Activated T-cell treated with anti-CD3 and anti-CD28 coated beads, Interleukin-2, amount 50 U/mL, for 24 hours (primary cell): ENCODE results near the gene OXCT1.
A peak's percentile ranks its signal among the peaks of the same experiment; 100 is the strongest.
"Not testable (repeated sequence)": the region's sequence is repeated elsewhere in the genome, so short reads cannot be mapped to it uniquely, and the experiment has no call there.

Source experiments
- DNase-seq: peaks from one replicate; pipeline ENCODE4 v3.0.0-alpha.2; 2020
- H3K27ac Mint-ChIP-seq: 2 replicates; pipeline ENCODE4 v1.8.0; 2020; ENCODE audit warnings: mild to moderate bottlenecking, mixed read lengths
- H3K27me3 Mint-ChIP-seq: 2 replicates; pipeline ENCODE4 v1.8.0; 2020; ENCODE audit warnings: mixed read lengths
- H3K36me3 Mint-ChIP-seq: 2 replicates; pipeline ENCODE4 v1.8.0; 2020; ENCODE audit warnings: low read depth, mixed read lengths
- H3K4me1 Mint-ChIP-seq: 2 replicates; pipeline ENCODE4 v1.8.0; 2020; ENCODE audit warnings: low read depth, mixed read lengths
- H3K4me3 Mint-ChIP-seq: 2 replicates; pipeline ENCODE4 v1.8.0; 2020; ENCODE audit warnings: mild to moderate bottlenecking, moderate library complexity, mixed read lengths
- H3K9me3 Mint-ChIP-seq: 2 replicates; pipeline ENCODE4 v1.8.0; 2020; ENCODE audit warnings: mixed read lengths

OXCT1 gene

DNA sequence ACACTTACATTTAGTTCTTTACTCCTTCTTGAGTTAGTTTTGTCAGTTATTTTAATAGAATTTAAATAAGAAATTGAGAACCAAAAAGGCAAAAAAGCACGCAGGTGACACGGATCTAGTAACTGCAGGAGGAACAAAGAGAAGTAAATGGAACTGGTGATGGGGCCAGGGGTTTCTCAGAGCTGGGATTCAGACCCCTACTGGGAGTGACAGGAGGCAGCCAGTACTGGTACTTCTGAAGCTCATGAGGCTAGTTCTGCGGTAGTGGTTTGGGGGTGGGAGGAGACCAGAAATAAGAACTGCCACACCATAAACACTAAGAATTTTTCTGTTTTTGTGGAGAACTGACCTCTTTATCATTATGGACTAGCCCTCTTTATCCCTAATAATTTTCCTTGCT is 48.2 kb downstream of the OXCT1 start:
- DNase-seq = no peak
- Mint-ChIP-seq H3K27me3 (no peaks in the 10 kb centered on the region), H3K36me3 (peaks cover 95% of the 10 kb centered on the region), H3K9me3 (no peaks in the 10 kb centered on the region), H3K4me1 (peaks cover 31% of the 10 kb centered on the region), H3K4me3 (no peak overlapping the region), H3K27ac (no peak overlapping the region)

DNA sequence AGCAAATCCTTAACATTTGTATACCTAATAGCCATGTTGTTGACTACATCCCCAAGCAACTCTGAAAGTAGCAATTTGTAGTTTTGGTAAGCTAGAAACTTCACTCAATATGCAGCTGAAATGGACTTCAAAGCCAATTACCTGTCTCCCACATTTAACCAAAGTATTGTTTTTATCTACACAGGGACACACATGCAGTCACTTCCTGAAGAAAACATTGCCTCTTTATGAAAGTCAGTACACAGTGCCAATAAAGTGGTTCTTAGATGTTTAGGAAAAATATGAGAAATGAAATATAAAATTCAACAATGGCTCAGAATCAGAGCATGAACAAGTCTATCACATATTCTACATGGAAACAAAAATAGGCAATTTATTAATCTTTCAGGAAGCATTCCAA is 49.2 kb downstream of the OXCT1 start:
- no peak for DNase-seq
- peaks cover 95% of the 10 kb centered on the region for H3K36me3 Mint-ChIP-seq
- H3K4me3 Mint-ChIP-seq = no peak overlapping the region
- peaks cover 35% of the 10 kb centered on the region for H3K4me1 Mint-ChIP-seq
- H3K27me3 Mint-ChIP-seq = no peaks in the 10 kb centered on the region
- no peaks in the 10 kb centered on the region for H3K9me3 Mint-ChIP-seq
- H3K27ac Mint-ChIP-seq = no peak overlapping the region

DNA sequence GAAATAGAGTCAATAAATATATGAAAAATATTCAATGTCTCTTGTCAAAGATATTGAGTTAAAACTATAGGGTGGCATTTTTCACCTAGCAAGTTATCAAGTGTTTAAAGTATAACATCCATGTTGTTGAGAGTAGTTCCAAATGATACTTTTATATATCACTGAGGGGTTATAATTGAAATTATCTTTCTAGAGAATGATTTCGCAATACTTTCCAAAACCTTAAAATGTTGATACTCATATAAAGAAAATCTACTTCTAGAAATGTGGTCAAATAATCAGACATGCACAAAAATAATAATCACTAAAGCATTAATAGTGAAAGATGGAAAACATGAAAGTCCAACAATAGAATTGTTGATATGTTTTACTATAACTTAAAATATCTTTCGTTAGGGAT is 50.1 kb downstream of the OXCT1 start:
- DNase-seq = no peak
- Mint-ChIP-seq H3K9me3 (no peaks in the 10 kb centered on the region), H3K36me3 (peaks cover 95% of the 10 kb centered on the region), H3K27me3 (no peaks in the 10 kb centered on the region), H3K4me1 (peaks cover 35% of the 10 kb centered on the region), H3K27ac (no peak overlapping the region), H3K4me3 (no peak overlapping the region)

DNA sequence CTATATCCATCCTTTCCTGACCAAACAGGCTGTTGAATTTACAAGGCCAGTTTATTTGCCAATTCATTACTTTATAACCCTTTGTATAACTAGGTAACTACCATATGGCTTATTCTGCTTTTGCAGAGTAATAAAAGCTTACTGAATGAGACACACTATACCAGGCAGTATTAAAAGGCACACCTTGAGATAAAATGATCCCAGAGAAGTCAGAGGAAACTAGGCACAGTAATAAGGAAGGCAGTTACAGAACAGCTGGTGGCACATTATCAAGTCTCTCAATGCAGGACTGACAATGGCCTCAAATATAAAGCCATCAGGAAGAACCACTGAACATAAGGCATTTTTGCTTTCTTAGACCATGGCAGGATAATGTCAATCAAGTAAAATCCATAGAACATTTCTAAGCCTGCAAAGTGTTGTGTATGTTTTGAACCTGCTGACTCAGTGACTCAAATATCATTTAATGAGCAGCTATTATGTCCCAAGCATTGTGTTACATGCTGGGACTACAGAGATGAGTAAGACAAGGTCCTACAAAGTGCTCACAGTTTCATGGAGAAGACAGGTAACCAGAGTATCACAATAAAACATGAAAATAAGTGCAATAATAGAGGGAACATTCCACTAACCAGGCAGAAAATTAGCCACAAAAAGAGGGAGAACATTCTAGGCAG is 52.5 kb downstream of the OXCT1 start:
- Mint-ChIP-seq H3K9me3 (peaks cover 2% of the 10 kb centered on the region), H3K27me3 (no peaks in the 10 kb centered on the region)

DNA sequence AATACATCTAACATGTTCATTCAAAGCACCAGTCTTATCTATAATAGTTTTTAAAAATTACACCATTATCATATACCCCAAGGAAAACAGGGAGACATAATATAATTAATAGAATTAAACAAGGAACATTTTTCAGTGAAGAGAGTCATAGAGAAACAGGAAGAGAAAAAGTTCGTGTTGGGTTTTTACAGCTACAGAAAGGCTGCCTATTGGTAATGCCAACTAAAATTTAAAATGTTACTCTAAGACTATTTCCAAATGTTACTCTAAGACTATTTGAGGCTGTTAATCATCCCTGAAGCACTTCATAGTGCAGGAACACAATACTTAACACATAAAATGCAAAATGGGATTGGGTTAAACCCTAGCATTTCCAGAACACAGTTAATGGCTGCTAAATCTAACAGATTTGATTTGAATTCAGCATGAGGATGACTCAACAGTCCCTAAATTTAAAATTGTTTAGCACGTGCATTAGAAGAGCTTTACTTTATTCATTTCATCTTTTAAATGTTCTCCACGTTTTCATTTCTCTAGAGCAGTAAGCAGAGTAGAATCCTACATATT is 54.5 kb downstream of the OXCT1 start:
- Mint-ChIP-seq H3K4me1 (peaks cover 48% of the 10 kb centered on the region), H3K4me3 (no peak overlapping the region), H3K27ac (no peak overlapping the region), H3K9me3 (peaks cover 2% of the 10 kb centered on the region), H3K36me3 (peaks cover 86% of the 10 kb centered on the region), H3K27me3 (no peaks in the 10 kb centered on the region)
- no peak for DNase-seq

More for the DNA sequence above, 52.5 kb downstream of the OXCT1 start:
- no peak for DNase-seq
- H3K4me1 Mint-ChIP-seq = peaks cover 42% of the 10 kb centered on the region
- H3K36me3 Mint-ChIP-seq = peaks cover 86% of the 10 kb centered on the region
- no peak overlapping the region for H3K27ac Mint-ChIP-seq
- H3K4me3 Mint-ChIP-seq = no peak overlapping the region

DNA sequence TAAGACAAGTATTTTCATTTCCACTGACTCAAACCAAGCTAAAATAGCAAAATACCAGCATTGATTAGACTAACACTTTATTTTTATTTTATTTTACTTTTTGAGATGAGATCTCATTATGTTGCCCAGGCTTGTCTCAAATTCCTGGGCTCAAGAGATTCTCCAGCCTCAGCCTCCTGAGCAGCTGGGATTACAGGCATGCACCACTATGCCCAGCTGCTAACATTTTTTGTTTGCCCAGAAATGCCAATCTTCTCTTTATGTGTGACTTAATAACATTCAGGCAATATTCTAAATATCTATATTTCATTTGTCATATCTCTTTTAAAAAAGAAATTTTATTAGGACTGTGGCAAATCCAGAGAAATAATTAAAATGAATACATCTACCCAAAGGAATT is 55.0 kb downstream of the OXCT1 start:
- DNase-seq = no peak
- Mint-ChIP-seq H3K36me3 (peaks cover 88% of the 10 kb centered on the region), H3K9me3 (peaks cover 2% of the 10 kb centered on the region), H3K4me1 (peaks cover 51% of the 10 kb centered on the region), H3K27ac (no peak overlapping the region), H3K27me3 (no peaks in the 10 kb centered on the region), H3K4me3 (no peak overlapping the region)

DNA sequence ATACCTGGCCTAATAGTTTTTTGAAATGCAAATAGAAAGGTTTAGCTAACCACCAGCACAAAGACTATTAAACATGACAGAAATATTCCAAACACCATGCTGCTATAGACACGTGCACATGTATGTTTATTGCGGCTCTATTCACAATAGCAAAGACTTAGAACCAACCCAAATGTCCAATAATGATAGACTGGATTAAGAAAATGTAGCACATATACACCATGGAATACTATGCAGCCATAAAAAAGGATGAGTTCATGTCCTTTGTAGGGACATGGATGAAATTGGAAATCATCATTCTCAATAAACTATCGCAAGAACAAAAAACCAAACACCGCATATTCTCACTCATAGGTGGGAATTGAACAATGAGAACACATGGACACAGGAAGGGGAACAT is 55.9 kb downstream of the OXCT1 start:
- not testable (repeated sequence) for H3K27me3 Mint-ChIP-seq, H3K27ac Mint-ChIP-seq, H3K4me3 Mint-ChIP-seq, DNase-seq, H3K9me3 Mint-ChIP-seq
- Mint-ChIP-seq H3K36me3 (peaks cover 89% of the 10 kb centered on the region), H3K4me1 (peaks cover 57% of the 10 kb centered on the region)

GRCh38 chr5:41812156-41812555 is 58.1 kb downstream of the OXCT1 start:
- Mint-ChIP-seq H3K36me3 (peaks cover 87% of the 10 kb centered on the region), H3K4me3 (no peak overlapping the region), H3K9me3 (peaks cover 2% of the 10 kb centered on the region), H3K4me1 (peaks cover 46% of the 10 kb centered on the region), H3K27me3 (no peaks in the 10 kb centered on the region), H3K27ac (no peak overlapping the region)
- no peak for DNase-seq

DNA sequence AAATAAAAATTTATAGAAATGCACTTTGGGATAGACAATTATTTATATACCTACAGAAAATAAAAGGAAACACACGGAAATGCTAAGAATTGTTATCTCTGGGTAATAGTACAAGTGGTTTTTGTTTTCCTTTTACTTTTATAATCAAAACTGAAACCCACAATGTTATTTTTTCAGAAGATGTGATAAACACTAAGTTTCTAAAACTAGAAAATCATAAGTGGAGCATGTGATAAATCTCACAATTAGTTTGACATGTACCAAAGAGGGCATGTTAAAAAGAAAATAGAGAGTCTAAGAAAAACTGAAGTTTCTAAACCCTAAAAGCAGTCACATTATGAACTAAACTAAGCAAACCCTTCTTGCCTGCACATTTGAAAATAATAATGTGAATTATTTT is 61.1 kb downstream of the OXCT1 start:
- Mint-ChIP-seq H3K27ac (peak overlapping the region; percentile 30), H3K4me1 (peaks cover 40% of the 10 kb centered on the region), H3K36me3 (peaks cover 93% of the 10 kb centered on the region), H3K27me3 (no peaks in the 10 kb centered on the region), H3K4me3 (no peak overlapping the region), H3K9me3 (no peaks in the 10 kb centered on the region)
- DNase-seq = no peak

DNA sequence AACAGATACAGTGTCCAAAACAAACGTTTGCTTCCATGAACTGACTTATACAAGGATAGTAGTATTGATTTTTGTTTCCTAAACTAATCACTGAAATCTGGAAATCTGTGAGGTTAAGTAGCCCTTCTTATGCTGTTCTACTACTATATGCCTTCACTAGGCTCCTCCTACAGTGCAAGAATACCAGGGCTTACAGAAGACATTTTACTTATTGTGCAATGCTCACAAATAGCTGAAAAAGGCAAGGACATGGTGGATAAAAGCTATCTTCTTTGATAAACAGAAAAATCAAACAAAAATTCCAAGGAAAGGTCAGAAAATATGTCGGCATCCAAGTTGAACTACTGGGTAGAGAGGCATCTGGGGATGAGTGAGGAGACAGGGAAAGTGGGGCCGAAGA is 61.9 kb downstream of the OXCT1 start:
- peaks cover 95% of the 10 kb centered on the region for H3K36me3 Mint-ChIP-seq
- no peak overlapping the region for H3K27ac Mint-ChIP-seq
- H3K4me3 Mint-ChIP-seq = no peak overlapping the region
- peaks cover 37% of the 10 kb centered on the region for H3K4me1 Mint-ChIP-seq
- no peak for DNase-seq
- H3K27me3 Mint-ChIP-seq = no peaks in the 10 kb centered on the region
- no peaks in the 10 kb centered on the region for H3K9me3 Mint-ChIP-seq

GRCh38 chr5:41797662-41798061 is 72.6 kb downstream of the OXCT1 start:
- peak overlapping the region; percentile 45 for H3K27ac Mint-ChIP-seq
- peaks cover 16% of the 10 kb centered on the region for H3K4me1 Mint-ChIP-seq
- H3K27me3 Mint-ChIP-seq = no peaks in the 10 kb centered on the region
- H3K36me3 Mint-ChIP-seq = peaks cover 88% of the 10 kb centered on the region
- H3K9me3 Mint-ChIP-seq = no peaks in the 10 kb centered on the region
- DNase-seq = no peak
- no peak overlapping the region for H3K4me3 Mint-ChIP-seq

DNA sequence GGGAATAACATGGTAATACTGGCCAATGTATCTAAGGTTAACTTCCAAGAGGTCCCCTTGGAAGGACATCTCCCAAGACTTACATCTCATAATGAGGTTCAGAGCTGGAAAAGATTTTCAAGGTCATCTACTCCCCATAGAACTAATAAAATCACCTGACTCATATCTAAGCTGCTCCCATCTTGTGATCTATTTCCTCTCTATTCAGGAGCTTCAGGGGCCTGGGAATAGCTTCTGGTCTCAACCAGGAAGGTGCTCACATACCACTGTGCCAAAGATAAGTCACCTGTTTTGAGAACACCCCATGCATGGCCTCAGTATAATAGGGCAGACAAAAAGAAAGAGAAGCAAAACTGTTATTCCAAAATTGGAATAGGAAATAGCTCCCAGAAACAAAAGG is 74.2 kb downstream of the OXCT1 start:
- no peaks in the 10 kb centered on the region for H3K9me3 Mint-ChIP-seq
- peaks cover 16% of the 10 kb centered on the region for H3K4me1 Mint-ChIP-seq
- DNase-seq = no peak
- H3K4me3 Mint-ChIP-seq = no peak overlapping the region
- no peak overlapping the region for H3K27ac Mint-ChIP-seq
- H3K27me3 Mint-ChIP-seq = no peaks in the 10 kb centered on the region
- H3K36me3 Mint-ChIP-seq = peaks cover 87% of the 10 kb centered on the region

- Mint-ChIP-seq H3K4me1 (peaks cover 16% of the 10 kb centered on the region), H3K27ac (peak overlapping the region; percentile 18), H3K9me3 (no peaks in the 10 kb centered on the region), H3K4me3 (no peak overlapping the region), H3K27me3 (no peaks in the 10 kb centered on the region), H3K36me3 (peaks cover 86% of the 10 kb centered on the region)
- no peak for DNase-seq
These were observed 75.1 kb downstream of the OXCT1 start for GRCh38 chr5:41795125-41795524.

DNA sequence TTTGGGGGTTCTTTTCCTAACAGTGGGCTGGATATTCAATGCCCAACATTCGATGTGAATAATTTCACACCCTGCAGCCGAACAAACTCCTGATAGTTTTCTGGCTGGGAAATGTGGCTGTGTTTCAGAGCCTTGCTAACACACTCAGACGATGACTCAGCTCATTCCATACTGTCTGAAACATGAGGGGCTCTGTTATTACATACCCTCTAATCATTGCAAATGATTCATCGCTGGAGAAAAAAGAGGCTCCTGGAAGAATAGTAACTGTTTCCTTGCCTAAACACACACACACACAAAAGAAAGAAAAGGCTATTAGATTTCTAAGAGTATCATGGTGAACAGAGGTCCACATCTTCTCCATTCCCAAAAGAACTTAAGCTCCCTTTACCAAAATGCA is 75.8 kb downstream of the OXCT1 start:
- DNase-seq = no peak
- Mint-ChIP-seq H3K9me3 (no peaks in the 10 kb centered on the region), H3K4me1 (peaks cover 16% of the 10 kb centered on the region), H3K4me3 (no peak overlapping the region), H3K36me3 (peaks cover 83% of the 10 kb centered on the region), H3K27ac (peak overlapping the region; percentile 31), H3K27me3 (no peaks in the 10 kb centered on the region)

- Mint-ChIP-seq H3K9me3 (no peaks in the 10 kb centered on the region), H3K27ac (no peak overlapping the region), H3K4me1 (peaks cover 15% of the 10 kb centered on the region), H3K27me3 (no peaks in the 10 kb centered on the region), H3K4me3 (no peak overlapping the region), H3K36me3 (peaks cover 86% of the 10 kb centered on the region)
- DNase-seq = no peak
These were observed 77.0 kb downstream of the OXCT1 start for GRCh38 chr5:41793141-41793770.
